Omental fat pad (tissue), 4 donors: Measurements from ENCODE around the gene HCFC1R1. TPM values are rescaled to one million over a fixed set of nuclear protein-coding genes. Genes with fewer than 3 reads are reported as not detected.

Experiments used
- ATAC-seq: fragments of 150-250 bp; one replicate; pipeline ENCODE4 v1.9.1; 2016; ENCODE audit warnings: mild to moderate bottlenecking, moderate library complexity; ENCODE audit not compliant: low FRiP score
- DNase-seq: peaks from one replicate; pipeline ENCODE4 v3.0.0-alpha.2; 2019; ENCODE audit warnings: low spot score
- total RNA-seq, 4 donors: library from RNA; depleted of rRNA; stranded (reverse); fragments of >200 nt; gene quantifications; one replicate each; pipeline ENCODE4 v1.1.0, GENCODE V29; 2016
- TF ChIP-seq, protein P1 (sequence below), 3 donors: fragments of 450-650 bp; IDR thresholded peaks; one replicate each; pipeline ENCODE4 v1.5.1; 2016 to 2017; ENCODE audit warnings: antibody characterized with exemption in 3 of 3, mild to moderate bottlenecking in 3 of 3, moderate library complexity in 2 of 3

The HCFC1R1 gene
- total RNA-seq, 4 donors from 2014 or later: 8.5 to 20.6 (median 13.1) TPM

DNA sequence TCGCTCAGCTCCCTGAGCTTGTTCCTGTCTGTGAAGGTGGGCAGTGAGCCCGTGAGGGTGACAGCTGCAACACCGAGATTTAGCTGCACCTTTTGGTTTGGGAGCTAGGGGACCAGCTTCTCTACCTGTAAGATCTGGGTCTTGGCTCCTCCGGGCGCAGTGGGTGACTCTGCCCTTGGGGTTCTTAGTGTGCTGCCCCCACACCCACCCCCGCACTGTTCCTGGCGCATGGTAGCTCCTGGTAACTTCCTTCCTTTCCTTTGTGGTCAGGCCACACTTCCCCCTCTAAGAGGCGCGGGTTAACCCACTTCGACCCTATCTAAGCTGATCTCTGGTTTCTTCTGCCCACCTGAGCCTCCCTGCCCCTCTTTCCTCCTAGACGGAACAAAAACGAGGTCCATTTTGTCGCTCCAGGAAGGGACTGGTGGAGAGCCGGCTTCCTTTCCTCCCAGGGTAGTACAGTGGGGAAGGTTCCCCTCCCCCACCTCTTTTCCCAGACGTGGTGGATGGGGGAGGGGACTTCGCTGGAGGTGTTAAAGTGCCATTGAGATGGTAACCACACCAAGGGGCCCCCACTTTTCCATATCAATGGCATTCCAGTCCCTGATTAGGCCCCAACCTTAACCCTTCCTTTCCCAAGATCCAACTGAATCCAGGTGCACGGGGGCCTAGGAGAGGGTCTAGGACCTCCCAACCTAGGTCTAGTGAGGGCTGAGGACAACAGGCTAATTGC is 15.6 kb downstream of the HCFC1R1 start:
- TF ChIP-seq, protein P1, sequence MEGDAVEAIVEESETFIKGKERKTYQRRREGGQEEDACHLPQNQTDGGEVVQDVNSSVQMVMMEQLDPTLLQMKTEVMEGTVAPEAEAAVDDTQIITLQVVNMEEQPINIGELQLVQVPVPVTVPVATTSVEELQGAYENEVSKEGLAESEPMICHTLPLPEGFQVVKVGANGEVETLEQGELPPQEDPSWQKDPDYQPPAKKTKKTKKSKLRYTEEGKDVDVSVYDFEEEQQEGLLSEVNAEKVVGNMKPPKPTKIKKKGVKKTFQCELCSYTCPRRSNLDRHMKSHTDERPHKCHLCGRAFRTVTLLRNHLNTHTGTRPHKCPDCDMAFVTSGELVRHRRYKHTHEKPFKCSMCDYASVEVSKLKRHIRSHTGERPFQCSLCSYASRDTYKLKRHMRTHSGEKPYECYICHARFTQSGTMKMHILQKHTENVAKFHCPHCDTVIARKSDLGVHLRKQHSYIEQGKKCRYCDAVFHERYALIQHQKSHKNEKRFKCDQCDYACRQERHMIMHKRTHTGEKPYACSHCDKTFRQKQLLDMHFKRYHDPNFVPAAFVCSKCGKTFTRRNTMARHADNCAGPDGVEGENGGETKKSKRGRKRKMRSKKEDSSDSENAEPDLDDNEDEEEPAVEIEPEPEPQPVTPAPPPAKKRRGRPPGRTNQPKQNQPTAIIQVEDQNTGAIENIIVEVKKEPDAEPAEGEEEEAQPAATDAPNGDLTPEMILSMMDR (IDR thresholded peaks at IDR 0.05): no peak
- DNase-seq: no peak
- ATAC-seq: no peak

GRCh38 chr16:3007059-3007956 is 16.4 kb downstream of the HCFC1R1 start:
- TF ChIP-seq, protein P1 (IDR thresholded peaks at IDR 0.05): no peak
- ATAC-seq (no peak), DNase-seq (no peak)

DNA sequence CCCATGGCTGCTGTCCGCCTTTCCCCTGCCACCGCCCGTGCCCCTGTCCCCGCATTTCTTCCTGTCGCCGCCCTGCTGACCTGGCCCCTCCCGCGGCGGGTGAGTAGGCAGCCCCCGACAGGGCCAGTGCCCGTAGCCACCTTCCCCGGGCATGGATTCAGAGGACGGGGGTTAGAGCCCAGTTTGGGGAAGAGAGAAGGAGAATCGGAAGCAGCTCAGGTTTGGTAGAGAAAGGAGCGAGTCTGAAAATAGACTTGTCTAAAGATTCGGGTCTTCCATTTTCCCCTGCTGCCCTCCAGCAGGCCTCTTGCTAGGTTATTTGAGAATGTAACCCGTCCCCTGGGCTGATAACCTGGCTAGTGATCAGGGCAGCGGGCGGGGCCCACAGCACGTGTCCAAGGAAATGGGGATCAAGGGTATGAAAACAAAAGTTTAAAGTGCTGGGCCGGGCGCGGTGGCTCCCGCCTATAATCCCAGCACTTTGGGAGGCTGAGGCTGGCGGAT is 18.9 kb downstream of the HCFC1R1 start:
- TF ChIP-seq, protein P1 (IDR thresholded peaks at IDR 0.05): no peak
- DNase-seq: no peak
- no peak for ATAC-seq

DNA sequence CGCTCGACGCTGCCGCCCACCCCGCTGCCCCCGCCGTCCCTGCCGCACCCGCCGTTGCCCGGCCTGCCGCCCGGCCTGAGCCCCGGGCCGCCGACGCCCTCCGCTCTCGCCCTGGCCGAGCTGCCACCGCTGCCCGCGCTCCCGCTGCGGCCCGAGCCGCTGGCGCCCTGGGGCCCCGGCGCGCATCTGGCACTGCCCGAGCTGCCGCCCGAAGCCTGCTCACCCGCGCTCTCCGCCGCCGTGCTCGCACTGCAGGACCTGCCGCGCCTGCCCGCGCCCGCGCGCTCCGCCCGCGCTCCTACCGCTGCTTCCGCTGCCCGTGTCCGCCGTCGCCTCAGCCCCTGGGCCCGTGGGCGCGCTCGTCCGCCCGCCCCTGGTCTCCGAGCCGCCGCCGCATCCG is 19.4 kb downstream of the HCFC1R1 start:
- TF ChIP-seq, protein P1 (IDR thresholded peaks at IDR 0.05): no peak
- ATAC-seq (peak; percentile 37), DNase-seq (no peak)

DNA sequence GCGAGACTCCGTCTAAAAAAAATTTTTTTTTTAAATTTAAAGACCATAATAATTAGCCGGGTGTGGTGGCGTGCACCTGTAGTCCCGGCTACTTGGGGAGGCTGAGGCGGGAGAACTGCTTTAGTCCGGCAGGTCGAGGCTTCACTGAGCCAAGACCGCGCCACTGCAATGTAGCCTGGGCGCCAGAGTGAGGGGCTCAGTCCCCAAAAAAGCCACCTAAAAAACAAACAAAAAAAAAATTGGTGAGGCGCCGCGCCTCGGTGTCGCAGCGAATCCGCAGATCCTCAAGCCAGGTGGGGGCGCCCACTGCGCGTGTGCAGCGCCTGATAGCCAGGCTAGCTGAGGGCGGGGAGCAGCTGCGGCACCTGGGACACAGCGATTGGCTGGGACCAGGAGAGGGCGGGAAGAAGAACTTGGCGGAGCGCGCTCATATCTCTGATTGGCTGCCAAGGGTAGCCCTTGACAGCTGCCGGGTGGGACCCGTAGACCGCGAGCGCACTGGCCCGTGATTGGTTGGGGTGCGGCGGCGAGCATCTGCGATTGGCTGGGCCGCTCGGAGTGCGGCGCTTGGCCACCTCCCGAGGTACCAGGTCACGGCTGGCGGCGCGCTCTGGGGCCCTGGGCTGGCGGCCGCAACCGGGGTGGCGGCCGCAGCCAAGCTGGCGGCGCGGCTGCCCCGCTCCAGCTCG is 20.0 kb downstream of the HCFC1R1 start:
- DNase-seq (peak; percentile 78), ATAC-seq (peak; percentile 99)
- TF ChIP-seq, protein P1 (IDR thresholded peaks at IDR 0.05): peak in 1 of 3 donors; percentile 4

DNA sequence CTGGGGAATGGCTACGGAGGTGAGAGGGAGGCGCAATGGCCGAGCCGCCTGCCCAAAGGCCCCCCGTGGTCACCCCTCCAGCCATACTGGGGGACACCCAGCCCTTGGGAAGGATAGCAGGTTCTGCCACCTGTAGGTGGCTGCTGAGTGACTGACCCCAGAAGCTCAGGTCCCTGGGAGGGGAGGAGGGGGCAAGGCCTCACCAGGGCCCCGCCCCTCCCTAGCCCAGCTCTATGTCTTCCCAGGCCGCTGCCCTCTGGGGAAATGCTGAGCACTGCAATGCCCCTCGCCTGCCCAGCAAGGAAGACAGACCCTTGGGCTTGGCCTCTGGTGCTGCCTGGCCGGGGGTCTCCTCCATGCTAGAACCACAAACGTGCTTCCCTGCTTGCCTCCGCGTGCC is 22.4 kb downstream of the HCFC1R1 start:
- no peak for ATAC-seq
- no peak for DNase-seq
- TF ChIP-seq, protein P1 (IDR thresholded peaks at IDR 0.05): no peak
